22Rv1 (cell line): Measurements from ENCODE around the gene HSP90AB1.
A peak's percentile ranks its signal among the peaks of the same experiment; 100 is the strongest.

ENCODE experiments used
- H3K27ac ChIP-seq: fragments of 450-650 bp; 2 replicates; pipeline ENCODE4 v1.5.1; 2017
- ZFX ChIP-seq: fragments of 450-650 bp; IDR thresholded peaks from 2 replicates; pipeline ENCODE4 v1.6.1; 2017; ENCODE audit warnings: antibody characterized with exemption, borderline replicate concordance
- TF ChIP-seq, protein P1 (sequence below): fragments of 450-650 bp; IDR thresholded peaks from 2 replicates; pipeline ENCODE4 v1.5.1; 2017; ENCODE audit warnings: mild to moderate bottlenecking

Gene HSP90AB1

DNA sequence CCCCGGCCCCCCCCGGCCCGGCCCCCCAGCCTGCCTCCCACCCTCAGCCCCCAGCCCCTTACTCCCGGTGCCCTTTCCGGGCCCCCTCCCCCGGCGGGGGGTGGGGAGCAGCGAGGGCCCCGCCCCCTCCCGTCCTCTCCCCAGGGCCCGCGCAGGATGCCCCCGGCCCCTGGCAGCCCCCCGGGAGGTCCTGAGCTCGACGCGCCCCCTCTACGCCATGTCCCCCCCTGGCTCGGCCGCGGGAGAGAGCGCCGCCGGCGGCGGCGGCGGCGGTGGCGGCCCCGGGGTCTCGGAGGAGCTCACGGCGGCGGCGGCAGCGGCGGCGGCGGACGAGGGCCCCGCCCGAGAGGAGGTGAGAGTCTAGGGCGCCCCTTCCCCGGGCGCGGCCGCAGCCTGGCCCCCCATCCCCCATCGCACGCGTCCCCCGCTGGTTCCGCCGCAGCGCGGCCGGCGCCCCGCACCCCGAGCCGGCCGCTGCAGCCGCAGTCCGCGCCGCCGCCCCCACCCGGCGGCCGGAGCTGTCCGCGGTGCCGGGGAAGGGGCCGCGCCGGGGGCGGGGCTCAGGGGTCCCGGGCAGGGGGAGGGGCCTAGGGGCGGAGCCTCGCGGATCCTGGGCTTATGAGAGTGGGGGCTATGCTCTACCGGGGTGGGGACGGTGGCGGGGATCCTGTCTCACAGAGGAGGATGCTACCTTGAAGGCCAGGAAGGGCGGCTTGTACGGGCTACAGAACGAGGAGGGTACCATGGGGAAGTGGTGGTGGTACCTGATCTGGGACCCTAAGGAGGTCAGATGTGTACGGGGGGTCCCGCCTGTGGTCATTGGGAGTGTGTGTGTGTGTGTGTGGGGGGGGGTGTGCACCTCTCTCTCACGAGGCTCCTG is 23.9 kb downstream of the HSP90AB1 start:
- TF ChIP-seq, protein P1, sequence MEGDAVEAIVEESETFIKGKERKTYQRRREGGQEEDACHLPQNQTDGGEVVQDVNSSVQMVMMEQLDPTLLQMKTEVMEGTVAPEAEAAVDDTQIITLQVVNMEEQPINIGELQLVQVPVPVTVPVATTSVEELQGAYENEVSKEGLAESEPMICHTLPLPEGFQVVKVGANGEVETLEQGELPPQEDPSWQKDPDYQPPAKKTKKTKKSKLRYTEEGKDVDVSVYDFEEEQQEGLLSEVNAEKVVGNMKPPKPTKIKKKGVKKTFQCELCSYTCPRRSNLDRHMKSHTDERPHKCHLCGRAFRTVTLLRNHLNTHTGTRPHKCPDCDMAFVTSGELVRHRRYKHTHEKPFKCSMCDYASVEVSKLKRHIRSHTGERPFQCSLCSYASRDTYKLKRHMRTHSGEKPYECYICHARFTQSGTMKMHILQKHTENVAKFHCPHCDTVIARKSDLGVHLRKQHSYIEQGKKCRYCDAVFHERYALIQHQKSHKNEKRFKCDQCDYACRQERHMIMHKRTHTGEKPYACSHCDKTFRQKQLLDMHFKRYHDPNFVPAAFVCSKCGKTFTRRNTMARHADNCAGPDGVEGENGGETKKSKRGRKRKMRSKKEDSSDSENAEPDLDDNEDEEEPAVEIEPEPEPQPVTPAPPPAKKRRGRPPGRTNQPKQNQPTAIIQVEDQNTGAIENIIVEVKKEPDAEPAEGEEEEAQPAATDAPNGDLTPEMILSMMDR: peak; percentile 28
- no peak for TF ChIP-seq ZFX
- H3K27ac ChIP-seq: no peak overlapping the region

DNA sequence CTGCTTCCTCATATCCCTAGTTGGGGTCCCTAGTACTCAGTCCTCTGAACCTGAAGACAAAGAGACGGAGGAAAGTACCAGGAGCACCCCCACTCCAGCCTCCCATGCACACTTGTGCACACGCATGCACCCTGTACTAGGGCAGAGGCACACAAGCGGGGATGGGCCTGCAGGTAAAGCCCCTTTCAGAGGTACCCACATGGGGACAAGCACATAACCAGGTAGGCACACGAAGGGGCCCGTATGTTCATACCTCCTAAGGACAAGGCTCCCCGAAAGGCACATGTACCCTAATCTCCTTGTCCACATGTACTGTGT is 24.5 kb downstream of the HSP90AB1 start:
- TF ChIP-seq, protein P1: no peak
- no peak for TF ChIP-seq ZFX
- no peak overlapping the region for H3K27ac ChIP-seq

DNA sequence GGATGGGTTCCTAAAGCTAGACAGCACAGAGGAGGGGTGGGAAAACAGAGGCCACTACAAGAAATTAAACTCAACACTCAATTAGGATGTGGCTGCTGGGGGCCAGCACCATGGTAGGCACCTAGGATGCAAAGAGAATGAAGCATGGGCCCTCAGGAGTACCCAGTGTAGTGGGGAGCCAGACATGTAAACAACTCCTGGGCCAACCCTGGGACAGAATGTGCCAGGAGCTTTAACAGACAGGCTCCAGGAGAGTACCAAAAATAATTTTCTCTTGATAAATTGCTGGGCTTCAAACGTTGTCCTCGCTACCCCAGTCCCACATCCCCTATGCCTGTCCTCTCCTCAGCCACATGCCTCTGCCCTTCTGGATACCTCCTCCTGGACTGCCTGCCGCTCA is 25.0 kb downstream of the HSP90AB1 start:
- no peak overlapping the region for H3K27ac ChIP-seq
- TF ChIP-seq, protein P1: no peak
- TF ChIP-seq ZFX: no peak

DNA sequence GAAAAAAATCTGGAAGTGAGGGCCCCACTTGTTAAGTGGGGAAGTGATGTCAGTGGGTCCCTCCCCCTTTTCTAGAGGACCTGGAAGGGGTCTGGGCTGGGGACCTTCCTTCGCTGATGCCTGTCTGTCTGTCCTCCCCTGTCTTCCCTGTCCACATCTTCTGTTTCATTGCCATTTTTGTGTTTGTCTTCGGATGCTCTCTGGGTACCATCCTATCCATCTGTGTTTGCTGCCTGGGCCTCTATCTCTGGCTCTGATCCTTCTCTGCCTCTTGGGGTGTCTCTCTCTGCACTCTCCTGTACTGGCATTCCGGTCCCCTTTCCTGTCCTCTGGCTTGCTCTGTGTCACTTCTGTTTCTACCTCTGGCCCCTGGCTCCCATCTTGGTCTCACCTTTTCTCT is 25.6 kb downstream of the HSP90AB1 start:
- TF ChIP-seq, protein P1: no peak
- TF ChIP-seq ZFX: no peak
- H3K27ac ChIP-seq: no peak overlapping the region

DNA sequence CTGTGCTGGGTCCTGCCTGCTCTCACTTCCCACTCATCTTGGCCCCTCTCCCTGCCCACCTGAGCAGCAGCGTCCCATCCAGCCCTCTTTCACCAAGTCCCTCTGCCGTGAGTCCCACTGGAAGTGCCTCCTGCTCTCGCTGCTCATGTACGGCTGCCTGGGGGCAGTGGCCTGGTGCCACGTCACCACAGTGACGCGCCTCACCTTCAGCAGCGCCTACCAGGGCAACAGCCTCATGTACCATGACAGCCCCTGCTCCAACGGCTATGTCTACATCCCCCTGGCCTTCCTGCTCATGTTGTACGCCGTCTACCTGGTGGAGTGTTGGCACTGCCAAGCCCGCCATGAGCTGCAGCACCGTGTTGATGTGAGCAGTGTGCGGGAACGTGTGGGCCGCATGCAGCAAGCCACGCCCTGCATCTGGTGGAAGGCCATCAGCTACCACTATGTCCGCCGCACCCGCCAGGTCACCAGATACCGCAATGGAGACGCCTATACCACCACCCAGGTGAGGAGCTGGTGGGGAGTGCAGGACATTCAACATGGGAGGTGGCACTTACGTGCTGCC is 26.2 kb downstream of the HSP90AB1 start:
- no peak overlapping the region for H3K27ac ChIP-seq
- no peak for TF ChIP-seq ZFX
- TF ChIP-seq, protein P1: no peak

DNA sequence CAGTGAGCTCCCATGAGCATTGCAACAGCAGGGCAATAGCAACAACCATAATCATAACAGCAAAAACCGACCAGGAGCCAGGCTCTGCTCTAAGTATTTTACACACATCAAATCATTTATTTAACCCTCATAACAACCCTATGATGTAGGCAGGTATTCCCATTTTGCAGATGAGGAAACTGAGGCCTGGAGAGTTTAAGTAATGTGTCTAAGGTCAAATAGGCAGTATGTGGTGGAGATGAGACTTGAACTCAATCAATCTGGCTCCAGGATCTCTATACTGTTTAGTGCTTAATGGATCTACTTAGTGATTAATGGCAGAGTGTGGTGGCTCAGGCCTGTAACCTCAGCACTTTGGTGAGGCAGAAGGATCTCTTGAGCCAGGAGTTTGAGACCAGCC is 26.7 kb downstream of the HSP90AB1 start:
- no peak for TF ChIP-seq ZFX
- TF ChIP-seq, protein P1: no peak
- no peak overlapping the region for H3K27ac ChIP-seq

DNA sequence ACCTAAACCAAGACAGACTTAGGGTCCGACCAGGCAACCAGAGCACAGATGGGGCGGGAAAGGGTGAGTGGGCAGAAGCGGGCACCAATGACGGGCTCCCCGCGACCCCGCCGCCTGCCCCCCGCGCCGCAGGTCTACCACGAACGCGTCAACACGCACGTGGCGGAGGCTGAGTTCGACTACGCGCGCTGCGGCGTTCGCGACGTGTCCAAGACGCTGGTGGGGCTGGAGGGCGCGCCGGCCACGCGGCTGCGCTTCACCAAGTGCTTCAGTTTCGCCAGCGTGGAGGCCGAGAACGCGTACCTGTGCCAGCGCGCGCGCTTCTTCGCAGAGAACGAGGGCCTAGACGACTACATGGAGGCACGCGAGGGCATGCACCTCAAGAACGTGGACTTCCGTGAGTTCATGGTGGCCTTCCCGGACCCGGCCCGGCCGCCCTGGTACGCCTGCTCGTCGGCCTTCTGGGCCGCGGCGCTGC is 28.4 kb downstream of the HSP90AB1 start:
- TF ChIP-seq, protein P1: no peak
- no peak for TF ChIP-seq ZFX
- H3K27ac ChIP-seq: no peak overlapping the region
